ENCODE measurements around the gene ADK.

Gene ADK

DNA sequence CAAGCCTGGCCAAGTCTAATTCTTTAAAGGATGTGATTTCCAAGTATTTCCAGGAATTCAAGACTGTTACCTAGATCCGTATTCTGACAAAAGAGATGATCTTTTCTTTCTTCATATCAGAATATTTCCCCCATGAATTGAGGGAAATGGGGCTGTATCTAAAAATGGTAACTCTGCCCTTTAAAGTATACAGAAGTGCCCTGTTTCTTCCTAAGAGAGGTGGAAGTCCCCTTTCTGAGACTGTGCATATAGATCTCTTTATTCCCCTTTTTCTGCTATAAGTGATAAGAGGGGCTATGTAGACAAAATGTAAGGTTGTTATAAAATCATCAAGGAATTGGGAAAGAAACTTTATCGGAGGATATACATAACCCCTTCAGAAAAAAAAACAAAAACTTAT is 388.3 kb downstream of the ADK start:
- no peaks in the 10 kb centered on the region for H3K36me3 ChIP-seq (replicated peaks; ENCODE audit: low read depth, low read length)
- H3K27ac ChIP-seq (ENCODE audit: low read length), result no peak overlapping the region

DNA sequence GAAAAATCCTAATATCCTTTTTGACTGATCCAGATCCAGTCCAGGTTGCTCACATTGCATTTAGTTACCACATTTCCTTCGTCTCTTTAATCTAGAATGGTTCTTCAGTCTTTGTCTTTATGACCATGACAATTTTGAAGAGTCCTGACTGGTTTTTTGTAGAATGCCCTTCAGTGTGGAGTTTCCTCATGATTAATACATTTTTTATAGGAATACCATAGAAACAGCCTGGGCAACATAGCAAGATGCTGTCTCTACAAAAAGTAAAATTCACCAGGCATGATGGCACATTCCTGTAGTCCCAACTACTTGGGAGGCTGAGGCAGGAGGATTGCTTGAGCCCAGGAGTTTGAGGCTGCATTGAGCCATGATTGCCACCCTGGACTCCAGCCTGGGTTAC is 390.4 kb downstream of the ADK start:
- Histone ChIP-seq H4K20me1 (ENCODE audit: insufficient read depth, low read length) (no peaks in the 10 kb centered on the region), H3K79me2 (ENCODE audit: low read length) (no peaks in the 10 kb centered on the region), H2AFZ (ENCODE audit: low read depth, low read length) (no peak overlapping the region), H3K9me3 (ENCODE audit: insufficient read depth, low read length) (no peaks in the 10 kb centered on the region), H3K4me3 (ENCODE audit: low read length) (no peak overlapping the region), H3K27me3 (ENCODE audit: low read depth, low read length) (no peaks in the 10 kb centered on the region), H3K36me3 (replicated peaks; ENCODE audit: low read depth, low read length) (no peaks in the 10 kb centered on the region), H3K4me2 (ENCODE audit: low read length) (no peak overlapping the region), H3K9ac (ENCODE audit: low read length) (no peak overlapping the region), H3K27ac (ENCODE audit: low read length) (no peak overlapping the region), H3K4me1 (ENCODE audit: low read length) (no peaks in the 10 kb centered on the region)
- TF ChIP-seq, protein P1, sequence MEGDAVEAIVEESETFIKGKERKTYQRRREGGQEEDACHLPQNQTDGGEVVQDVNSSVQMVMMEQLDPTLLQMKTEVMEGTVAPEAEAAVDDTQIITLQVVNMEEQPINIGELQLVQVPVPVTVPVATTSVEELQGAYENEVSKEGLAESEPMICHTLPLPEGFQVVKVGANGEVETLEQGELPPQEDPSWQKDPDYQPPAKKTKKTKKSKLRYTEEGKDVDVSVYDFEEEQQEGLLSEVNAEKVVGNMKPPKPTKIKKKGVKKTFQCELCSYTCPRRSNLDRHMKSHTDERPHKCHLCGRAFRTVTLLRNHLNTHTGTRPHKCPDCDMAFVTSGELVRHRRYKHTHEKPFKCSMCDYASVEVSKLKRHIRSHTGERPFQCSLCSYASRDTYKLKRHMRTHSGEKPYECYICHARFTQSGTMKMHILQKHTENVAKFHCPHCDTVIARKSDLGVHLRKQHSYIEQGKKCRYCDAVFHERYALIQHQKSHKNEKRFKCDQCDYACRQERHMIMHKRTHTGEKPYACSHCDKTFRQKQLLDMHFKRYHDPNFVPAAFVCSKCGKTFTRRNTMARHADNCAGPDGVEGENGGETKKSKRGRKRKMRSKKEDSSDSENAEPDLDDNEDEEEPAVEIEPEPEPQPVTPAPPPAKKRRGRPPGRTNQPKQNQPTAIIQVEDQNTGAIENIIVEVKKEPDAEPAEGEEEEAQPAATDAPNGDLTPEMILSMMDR (IDR thresholded peaks at IDR 0.05; ENCODE audit: low read depth, low read length), result no peak
- no peak for TF ChIP-seq EZH2phosphoT487 (IDR thresholded peaks at IDR 0.05; ENCODE audit: low read depth)

More for the DNA sequence above, 388.3 kb downstream of the ADK start:
- Histone ChIP-seq H3K27me3 (ENCODE audit: low read depth, low read length) (no peaks in the 10 kb centered on the region), H3K4me2 (ENCODE audit: low read length) (no peak overlapping the region), H3K79me2 (ENCODE audit: low read length) (no peaks in the 10 kb centered on the region), H3K9me3 (ENCODE audit: insufficient read depth, low read length) (no peaks in the 10 kb centered on the region), H3K4me3 (ENCODE audit: low read length) (no peak overlapping the region), H4K20me1 (ENCODE audit: insufficient read depth, low read length) (no peaks in the 10 kb centered on the region), H3K4me1 (ENCODE audit: low read length) (no peaks in the 10 kb centered on the region), H3K9ac (ENCODE audit: low read length) (no peak overlapping the region), H2AFZ (ENCODE audit: low read depth, low read length) (no peak overlapping the region)
- TF ChIP-seq EZH2phosphoT487 (IDR thresholded peaks at IDR 0.05; ENCODE audit: low read depth), result no peak
- TF ChIP-seq, protein P1 (IDR thresholded peaks at IDR 0.05; ENCODE audit: low read depth, low read length), result no peak

DNA sequence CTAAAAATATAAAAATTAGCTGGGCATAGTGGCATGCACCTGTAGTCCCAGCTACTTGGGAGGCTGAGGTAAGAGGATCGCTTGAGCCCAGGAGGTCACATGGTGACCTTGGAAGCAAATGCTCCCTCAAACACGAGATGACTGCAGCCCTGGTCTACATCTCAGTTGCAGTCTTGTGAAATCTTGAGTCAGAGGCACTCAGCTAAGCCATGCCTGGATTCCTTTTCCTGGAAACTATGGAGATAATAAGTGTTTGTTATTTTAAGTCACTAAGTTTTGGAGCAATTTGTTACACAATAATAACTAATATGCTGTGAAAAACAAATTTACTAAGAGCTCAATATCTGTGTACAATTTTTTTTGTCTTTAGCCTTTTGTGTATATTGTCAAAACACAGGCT is 391.1 kb downstream of the ADK start:
- no peaks in the 10 kb centered on the region for H3K27me3 ChIP-seq (ENCODE audit: low read depth, low read length)
- H3K9ac ChIP-seq (ENCODE audit: low read length), result no peak overlapping the region
- H2AFZ ChIP-seq (ENCODE audit: low read depth, low read length), result no peak overlapping the region
- H3K4me1 ChIP-seq (ENCODE audit: low read length), result no peaks in the 10 kb centered on the region
- TF ChIP-seq, protein P1 (IDR thresholded peaks at IDR 0.05; ENCODE audit: low read depth, low read length), result no peak
- TF ChIP-seq EZH2phosphoT487 (IDR thresholded peaks at IDR 0.05; ENCODE audit: low read depth), result no peak
- no peak overlapping the region for H3K27ac ChIP-seq (ENCODE audit: low read length)
- H3K4me2 ChIP-seq (ENCODE audit: low read length), result no peak overlapping the region
- no peak overlapping the region for H3K4me3 ChIP-seq (ENCODE audit: low read length)
- H4K20me1 ChIP-seq (ENCODE audit: insufficient read depth, low read length), result no peaks in the 10 kb centered on the region
- H3K36me3 ChIP-seq (replicated peaks; ENCODE audit: low read depth, low read length), result no peaks in the 10 kb centered on the region
- H3K79me2 ChIP-seq (ENCODE audit: low read length), result no peaks in the 10 kb centered on the region
- H3K9me3 ChIP-seq (ENCODE audit: insufficient read depth, low read length), result no peaks in the 10 kb centered on the region

DNA sequence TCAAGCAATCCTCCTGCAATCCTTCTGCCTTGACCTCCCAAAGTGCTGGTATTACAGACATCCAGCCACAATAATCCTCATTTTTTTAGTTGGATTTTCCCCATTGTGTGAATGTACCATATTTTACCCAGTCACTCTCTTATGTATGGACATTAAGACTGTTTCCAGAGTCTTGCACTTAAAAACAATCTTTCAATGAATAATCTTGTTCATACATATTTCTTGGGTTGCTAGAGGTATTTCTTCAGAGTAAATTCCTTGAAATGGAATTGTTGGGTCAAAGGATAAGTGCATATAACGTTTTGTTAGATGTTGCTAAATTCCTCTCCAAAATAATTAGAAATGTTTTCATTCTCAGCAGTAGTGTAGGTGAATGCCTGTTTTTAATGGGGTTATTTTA is 392.3 kb downstream of the ADK start:
- H3K27me3 ChIP-seq (ENCODE audit: low read depth, low read length), result no peaks in the 10 kb centered on the region
- no peak overlapping the region for H3K9ac ChIP-seq (ENCODE audit: low read length)
- no peak overlapping the region for H3K4me3 ChIP-seq (ENCODE audit: low read length)
- no peak overlapping the region for H3K27ac ChIP-seq (ENCODE audit: low read length)
- H3K9me3 ChIP-seq (ENCODE audit: insufficient read depth, low read length), result no peaks in the 10 kb centered on the region
- H3K79me2 ChIP-seq (ENCODE audit: low read length), result no peaks in the 10 kb centered on the region
- H3K36me3 ChIP-seq (replicated peaks; ENCODE audit: low read depth, low read length), result no peaks in the 10 kb centered on the region
- H3K4me2 ChIP-seq (ENCODE audit: low read length), result no peak overlapping the region
- no peaks in the 10 kb centered on the region for H4K20me1 ChIP-seq (ENCODE audit: insufficient read depth, low read length)
- H2AFZ ChIP-seq (ENCODE audit: low read depth, low read length), result no peak overlapping the region
- TF ChIP-seq, protein P1 (IDR thresholded peaks at IDR 0.05; ENCODE audit: low read depth, low read length), result no peak
- TF ChIP-seq EZH2phosphoT487 (IDR thresholded peaks at IDR 0.05; ENCODE audit: low read depth), result no peak
- no peaks in the 10 kb centered on the region for H3K4me1 ChIP-seq (ENCODE audit: low read length)

Data from OCI-LY3 (cell line).